H9 (cell line): ENCODE data around the gene C16orf92. TPM values are rescaled to one million over a fixed set of nuclear protein-coding genes. Genes with fewer than 3 reads are reported as not detected.
A peak's percentile ranks its signal among the peaks of the same experiment; 100 is the strongest.

Source experiments
- DNase-seq: peaks from one replicate; pipeline ENCODE4 v3.0.0-alpha.2; 2017
- H2AFZ ChIP-seq: one replicate; pipeline ENCODE4 v1.6.1; 2013; ENCODE audit warnings: mild to moderate bottlenecking, low read length, control low read depth, moderate library complexity
- H2AK5ac ChIP-seq: 2 replicates; pipeline ENCODE4 v1.6.1; 2013; ENCODE audit warnings: low read length, control low read depth, mixed read lengths; ENCODE audit not compliant: insufficient read length
- H2BK120ac ChIP-seq: one replicate; pipeline ENCODE4 v1.6.1; 2013; ENCODE audit warnings: low read depth, mild to moderate bottlenecking, low read length, control low read depth, inconsistent platforms; ENCODE audit not compliant: poor library complexity, severe bottlenecking
- H2BK12ac ChIP-seq: 2 replicates; pipeline ENCODE4 v1.6.1; 2013; ENCODE audit warnings: low read length, control low read depth, mixed read lengths, low read depth; ENCODE audit not compliant: insufficient read length
- H2BK15ac ChIP-seq: 2 replicates; pipeline ENCODE4 v1.6.1; 2013; ENCODE audit warnings: low read depth, low read length, control low read depth
- H2BK20ac ChIP-seq: one replicate; pipeline ENCODE4 v1.6.1; 2013; ENCODE audit warnings: low read depth, mild to moderate bottlenecking, low read length, control low read depth, inconsistent platforms; ENCODE audit not compliant: poor library complexity, severe bottlenecking
- H2BK5ac ChIP-seq: 2 replicates; pipeline ENCODE4 v1.6.1; 2013; ENCODE audit warnings: low read length, control low read depth, mixed read lengths; ENCODE audit not compliant: insufficient read length
- H3K14ac ChIP-seq: 2 replicates; pipeline ENCODE4 v1.6.1; 2013; ENCODE audit warnings: low read length, control low read depth; ENCODE audit not compliant: insufficient read depth
- H3K18ac ChIP-seq: 2 replicates; pipeline ENCODE4 v1.6.1; 2013; ENCODE audit warnings: low read depth, mild to moderate bottlenecking, mixed read lengths, low read length, control low read depth; ENCODE audit not compliant: insufficient read length
- H3K23ac ChIP-seq: 2 replicates; pipeline ENCODE4 v1.6.1; 2013; ENCODE audit warnings: low read length, control low read depth, mixed read lengths, low read depth; ENCODE audit not compliant: insufficient read length
- H3K23me2 ChIP-seq: 2 replicates; pipeline ENCODE4 v1.6.1; 2013; ENCODE audit warnings: low read depth, mild to moderate bottlenecking, mixed read lengths, low read length, control low read depth; ENCODE audit not compliant: insufficient read length, poor library complexity, severe bottlenecking
- H3K27ac ChIP-seq: 2 replicates; pipeline ENCODE4 v1.5.1; 2013; ENCODE audit warnings: low read length, control low read depth, mixed read lengths, low read depth; ENCODE audit not compliant: insufficient read length
- H3K27me3 ChIP-seq: 2 replicates; pipeline ENCODE4 v1.6.1; 2013; ENCODE audit warnings: low read length, control low read depth, inconsistent platforms; ENCODE audit not compliant: insufficient read depth
- H3K4ac ChIP-seq: 2 replicates; pipeline ENCODE4 v1.6.1; 2013; ENCODE audit warnings: low read depth, mild to moderate bottlenecking, control low read depth, inconsistent platforms, low read length, moderate library complexity
- H3K4me1 ChIP-seq: 2 replicates; pipeline ENCODE4 v1.6.1; 2013; ENCODE audit warnings: low read length, control low read depth, inconsistent platforms; ENCODE audit not compliant: insufficient read depth
- H3K4me2 ChIP-seq: 2 replicates; pipeline ENCODE4 v1.6.1; 2013; ENCODE audit warnings: low read length, control low read depth, mixed read lengths; ENCODE audit not compliant: insufficient read length, insufficient read depth
- H3K56ac ChIP-seq: 2 replicates; pipeline ENCODE4 v1.6.1; 2013; ENCODE audit warnings: low read depth, mild to moderate bottlenecking, mixed read lengths, low read length, control low read depth; ENCODE audit not compliant: insufficient read length
- H3K79me1 ChIP-seq: 2 replicates; pipeline ENCODE4 v1.6.1; 2013; ENCODE audit warnings: low read depth, mild to moderate bottlenecking, moderate library complexity, low read length, control low read depth, inconsistent platforms; ENCODE audit not compliant: insufficient read depth, poor library complexity, severe bottlenecking
- H3K79me2 ChIP-seq: 2 replicates; pipeline ENCODE4 v1.6.1; 2013; ENCODE audit warnings: low read length, control low read depth, inconsistent platforms; ENCODE audit not compliant: insufficient read depth
- H3K9ac ChIP-seq: 2 replicates; pipeline ENCODE4 v1.6.1; 2013; ENCODE audit warnings: low read length, control low read depth, mixed read lengths; ENCODE audit not compliant: insufficient read length; ENCODE audit errors: extremely low read depth
- H3K9me3 ChIP-seq: one replicate; pipeline ENCODE4 v1.6.1; 2013; ENCODE audit warnings: low read depth, low read length, inconsistent platforms; ENCODE audit not compliant: control insufficient read depth
- H3T11ph ChIP-seq: one replicate; pipeline ENCODE4 v1.6.1; 2013; ENCODE audit warnings: mild to moderate bottlenecking, low read length, control low read depth, inconsistent platforms
- H4K20me1 ChIP-seq: one replicate; pipeline ENCODE4 v1.6.1; 2013; ENCODE audit not compliant: control insufficient read depth, insufficient read length, insufficient read depth
- H4K5ac ChIP-seq: 2 replicates; pipeline ENCODE4 v1.6.1; 2013; ENCODE audit warnings: low read depth, mild to moderate bottlenecking, mixed read lengths, low read length, control low read depth; ENCODE audit not compliant: insufficient read length
- H4K8ac ChIP-seq: replicated peaks from 2 replicates; pipeline ENCODE4 v1.6.1; 2013; ENCODE audit warnings: low read length, control low read depth, mixed read lengths, low read depth; ENCODE audit not compliant: insufficient read length
- H4K91ac ChIP-seq: 2 replicates; pipeline ENCODE4 v1.6.1; 2013; ENCODE audit warnings: low read depth, mild to moderate bottlenecking, moderate library complexity, mixed read lengths, low read length, control low read depth; ENCODE audit not compliant: insufficient read length
- H3K27ac Mint-ChIP-seq, 3 experiments: 2 replicates in 2 of 3; 3 replicates in 1 of 3; pipeline ENCODE4 v1.8.0; 2020 to 2021; ENCODE audit warnings: mixed read lengths in 3 of 3, mild to moderate bottlenecking in 1 of 3, moderate library complexity in 1 of 3
- H3K27me3 Mint-ChIP-seq: 2 replicates; pipeline ENCODE4 v1.8.0; 2021; ENCODE audit warnings: low read depth, mild to moderate bottlenecking, moderate library complexity, mixed read lengths
- H3K36me3 Mint-ChIP-seq, 3 experiments: 2 replicates in 2 of 3; 3 replicates in 1 of 3; pipeline ENCODE4 v1.8.0; 2020 to 2021; ENCODE audit warnings: low read depth in 3 of 3, mixed read lengths in 3 of 3; ENCODE audit not compliant: insufficient read depth in 1 of 3
- H3K4me1 Mint-ChIP-seq, 2 experiments: 2 replicates each; pipeline ENCODE4 v1.8.0; 2020; ENCODE audit warnings: mixed read lengths in 2 of 2
- H3K4me3 Mint-ChIP-seq, 2 experiments: 2 replicates in 1 of 2; 3 replicates in 1 of 2; pipeline ENCODE4 v1.8.0; 2020 to 2021; ENCODE audit warnings: mild to moderate bottlenecking in 2 of 2, mixed read lengths in 2 of 2, moderate library complexity in 1 of 2
- H3K9me3 Mint-ChIP-seq, 2 experiments: 2 replicates in 1 of 2; 3 replicates in 1 of 2; pipeline ENCODE4 v1.8.0; 2020; ENCODE audit warnings: mild to moderate bottlenecking in 2 of 2, mixed read lengths in 2 of 2, moderate library complexity in 1 of 2
- CTCF ChIP-seq: fragments of 200-600 bp; sonication (generic); conservative IDR thresholded peaks from 3 replicates; pipeline ENCODE4 v1.8.0; 2021; ENCODE audit warnings: antibody characterized with exemption, mild to moderate bottlenecking
- WGBS: extraction: QIAGEN DNeasy Blood & Tissue Kit; methylation state at CpG from one replicate; pipeline ENCODE4 v1.1.7; 2013; ENCODE audit warnings: missing lambda C conversion rate, low lambda C conversion rate, mixed read lengths; ENCODE audit not compliant: insufficient read length; ENCODE audit errors: extremely low coverage; 5-methylcytosine and 5-hydroxymethylcytosine counted together
- total RNA-seq: library from RNA; stranded (reverse); gene quantifications from 2 replicates; pipeline ENCODE4 v1.2.1, GENCODE V29; 2021

Gene C16orf92
- total RNA-seq, 1 experiment from 2014 or later: not detected

- Histone ChIP-seq H3K4me1 (peaks cover 3% of the 10 kb centered on the region; the same call in 1 of the 2 replicates), H3K56ac (no peak overlapping the region), H2BK12ac (no peak overlapping the region), H2BK5ac (no peak overlapping the region), H4K91ac (no peak overlapping the region), H3K23me2 (peaks cover 14% of the 10 kb centered on the region), H2BK15ac (no peak overlapping the region), H3K27ac (no peak overlapping the region), H3K79me2 (peaks cover 5% of the 10 kb centered on the region; the same call in 1 of the 2 replicates), H2BK20ac (no peak overlapping the region), H4K20me1 (no peaks in the 10 kb centered on the region), H3K14ac (no peak overlapping the region), H3K79me1 (peaks cover 7% of the 10 kb centered on the region), H4K5ac (no peak overlapping the region), H3K23ac (no peak overlapping the region), H2BK120ac (no peak overlapping the region), H3K4ac (no peak overlapping the region), H3K9ac (no peak overlapping the region), H2AFZ (no peak overlapping the region), H3K27me3 (peaks cover 3% of the 10 kb centered on the region; the same call in 1 of the 2 replicates), H3K18ac (no peak overlapping the region), H2AK5ac (no peak overlapping the region), H3T11ph (no peak overlapping the region), H4K8ac (no peak overlapping the region), H3K9me3 (peaks cover 7% of the 10 kb centered on the region), H3K4me2 (peak overlapping the region; percentile 20)
- WGBS: no CpG with 5 or more reads among the region's 6 CpGs
- Mint-ChIP-seq H3K27me3 (peaks cover 16% of the 10 kb centered on the region), H3K4me1 (peaks cover 29% of the 10 kb centered on the region in 2 experiments), H3K36me3 (peaks cover 38 to 52% (median 49%) of the 10 kb centered on the region in 3 experiments), H3K4me3 (peak overlapping the region; percentile 95 to 96), H3K27ac (peak overlapping the region; percentile 39 to 93 (median 69); a peak in 6 of 7 replicates), H3K9me3 (peaks cover 14 to 16% of the 10 kb centered on the region in 2 experiments)
- no peak for TF ChIP-seq CTCF
- DNase-seq: no peak
Measured at GRCh38 chr16:29975811-29976511, 47.0 kb upstream of the C16orf92 start.
